Measurements from ENCODE around the gene NSD1.

- TF ChIP-seq CTCF (IDR thresholded peaks at IDR 0.05; ENCODE audit: poor library complexity): no peak
- no peak for TF ChIP-seq EZH2 (IDR thresholded peaks at IDR 0.05; ENCODE audit: borderline replicate concordance)
Measured at GRCh38 chr5:177105691-177106476, 27.7 kb upstream of the NSD1 start.
